GM13977 (cell line): ENCODE measurements around the gene KRTAP3-3.
"Not testable (repeated sequence)": the region's sequence is repeated elsewhere in the genome, so short reads cannot be mapped to it uniquely, and the experiment has no call there.

Source experiments
- DNase-seq: peaks from one replicate; pipeline ENCODE4 v3.0.0; 2012; ENCODE audit warnings: low spot score
- CTCF ChIP-seq: IDR thresholded peaks from 2 replicates; pipeline ENCODE4 v1.5.1; 2012; ENCODE audit warnings: mild to moderate bottlenecking, control low read depth; ENCODE audit not compliant: insufficient read depth; ENCODE audit errors: extremely low read depth, missing control alignments
- in situ Hi-C: fragments of 300-500 bp; cut with MboI; formaldehyde crosslinking; loops from one replicate; pipeline ENCODE4 v1.12.0; 2022; ENCODE audit warnings: low sequenced_read_pairs, low pct_unique_long_range_greater_than_20kb, mixed read lengths, inconsistent platforms; ENCODE audit not compliant: unreplicated experiment

Gene KRTAP3-3

GRCh38 chr17:41008811-41009210 lies 14.8 kb upstream of the KRTAP3-3 start, which contains the start of gene KRTAP3-1:
Gene KRTAP3-1, minus strand, starts transcription at chr17:41009128. Its CDS starts 54 bp downstream, at chr17:41009074.
- in situ Hi-C loops, result no loop called here
- no peak for TF ChIP-seq CTCF
- no peak for DNase-seq

GRCh38 chr17:41004397-41004796 lies 10.4 kb upstream of the KRTAP3-3 start:
- in situ Hi-C loops, result no loop called here
- no peak for DNase-seq
- no peak for TF ChIP-seq CTCF

GRCh38 chr17:41003926-41004325 lies 10.0 kb upstream of the KRTAP3-3 start:
- no peak for DNase-seq
- in situ Hi-C loops, result no loop called here
- no peak for TF ChIP-seq CTCF

GRCh38 chr17:41002814-41003213 lies 8.8 kb upstream of the KRTAP3-3 start:
- TF ChIP-seq CTCF, result no peak
- in situ Hi-C loops, result no loop called here
- DNase-seq, result no peak

- in situ Hi-C loops, result no loop called here
- TF ChIP-seq CTCF, result no peak
- DNase-seq, result no peak
Measured at GRCh38 chr17:41001795-41002194, 7.8 kb upstream of the KRTAP3-3 start.

GRCh38 chr17:40999563-40999962 lies 5.6 kb upstream of the KRTAP3-3 start, which contains the start of gene KRTAP3-2:
Gene KRTAP3-2, minus strand, starts transcription at chr17:40999906. Its CDS starts 53 bp downstream, at chr17:40999853.
- in situ Hi-C loops, DNase-seq: not testable (repeated sequence)

GRCh38 chr17:40997361-40997760 lies 3.4 kb upstream of the KRTAP3-3 start:
- DNase-seq, result no peak
- in situ Hi-C loops, result no loop called here
- no peak for TF ChIP-seq CTCF
